GM12878 (cell line): ENCODE data around the gene XRRA1.

Experiments used
- BACH1 ChIP-seq: fragments of 450-650 bp; IDR thresholded peaks from 2 replicates; pipeline ENCODE4 v1.6.1; 2017; ENCODE audit warnings: mild to moderate bottlenecking, borderline replicate concordance
- CBX5 ChIP-seq: sonication (generic); IDR thresholded peaks from 2 replicates; pipeline ENCODE4 v1.6.1; 2016; ENCODE audit warnings: low read depth, moderate library complexity, mild to moderate bottlenecking, inconsistent platforms
- EZH2 ChIP-seq: IDR thresholded peaks from 2 replicates; pipeline ENCODE4 v1.6.1; 2012; ENCODE audit warnings: low read depth, mild to moderate bottlenecking, control low read depth, inconsistent platforms, low read length, borderline replicate concordance; ENCODE audit not compliant: control insufficient read depth
- POU2F2 ChIP-seq: IDR thresholded peaks from 3 replicates; pipeline ENCODE4 v1.6.1; 2011; ENCODE audit warnings: low read depth, mild to moderate bottlenecking, low read length, borderline replicate concordance
- TARDBP ChIP-seq: IDR thresholded peaks from 2 replicates; pipeline ENCODE4 v1.6.1; 2016; ENCODE audit warnings: borderline replicate concordance
- ZSCAN29 ChIP-seq: fragments of 450-650 bp; IDR thresholded peaks from 2 replicates; pipeline ENCODE4 v1.6.1; 2017; ENCODE audit warnings: mild to moderate bottlenecking, moderate library complexity
- TF ChIP-seq, protein P1 (sequence below), 3 experiments: IDR thresholded peaks in 2 of 3; conservative IDR thresholded peaks in 1 of 3; 2 replicates each; pipeline ENCODE4 v1.5.1; 2011; ENCODE audit warnings: low read depth in 3 of 3, low read length in 3 of 3, mild to moderate bottlenecking in 3 of 3, control low read depth in 2 of 3, moderate library complexity in 2 of 3, inconsistent platforms in 1 of 3, mixed read lengths in 1 of 3; ENCODE audit not compliant: control insufficient read depth in 2 of 3, insufficient read depth in 1 of 3; ENCODE audit errors: extremely low read depth in 1 of 3

DNA sequence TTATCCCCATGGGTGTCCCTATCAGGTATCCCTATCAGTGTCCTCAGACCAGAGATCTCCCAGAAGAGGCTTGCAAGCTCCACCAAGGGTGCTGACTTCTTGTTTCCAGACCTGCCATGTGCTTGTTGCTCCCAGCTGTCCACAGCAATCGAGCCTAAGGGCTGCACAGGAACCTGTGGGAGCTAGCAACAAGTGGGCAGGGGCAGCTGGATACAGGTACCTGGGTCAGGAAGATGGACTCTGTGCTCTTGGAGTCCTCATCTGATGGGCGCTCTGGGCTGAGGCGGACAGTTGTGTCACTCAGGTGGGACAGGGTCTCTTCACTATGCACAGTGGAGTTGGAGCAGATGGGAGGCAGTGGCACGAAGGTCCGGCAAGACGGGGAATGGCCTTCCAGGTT, 101.0 kb downstream of the XRRA1 start:
- TF ChIP-seq BACH1 (no peak), POU2F2 (no peak), EZH2 (no peak), CBX5 (no peak), TARDBP (no peak), ZSCAN29 (no peak)
- TF ChIP-seq, protein P1, sequence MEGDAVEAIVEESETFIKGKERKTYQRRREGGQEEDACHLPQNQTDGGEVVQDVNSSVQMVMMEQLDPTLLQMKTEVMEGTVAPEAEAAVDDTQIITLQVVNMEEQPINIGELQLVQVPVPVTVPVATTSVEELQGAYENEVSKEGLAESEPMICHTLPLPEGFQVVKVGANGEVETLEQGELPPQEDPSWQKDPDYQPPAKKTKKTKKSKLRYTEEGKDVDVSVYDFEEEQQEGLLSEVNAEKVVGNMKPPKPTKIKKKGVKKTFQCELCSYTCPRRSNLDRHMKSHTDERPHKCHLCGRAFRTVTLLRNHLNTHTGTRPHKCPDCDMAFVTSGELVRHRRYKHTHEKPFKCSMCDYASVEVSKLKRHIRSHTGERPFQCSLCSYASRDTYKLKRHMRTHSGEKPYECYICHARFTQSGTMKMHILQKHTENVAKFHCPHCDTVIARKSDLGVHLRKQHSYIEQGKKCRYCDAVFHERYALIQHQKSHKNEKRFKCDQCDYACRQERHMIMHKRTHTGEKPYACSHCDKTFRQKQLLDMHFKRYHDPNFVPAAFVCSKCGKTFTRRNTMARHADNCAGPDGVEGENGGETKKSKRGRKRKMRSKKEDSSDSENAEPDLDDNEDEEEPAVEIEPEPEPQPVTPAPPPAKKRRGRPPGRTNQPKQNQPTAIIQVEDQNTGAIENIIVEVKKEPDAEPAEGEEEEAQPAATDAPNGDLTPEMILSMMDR (IDR thresholded peaks at IDR 0.05 in 2 of 3, conservative IDR thresholded peaks at IDR 0.05 in 1 of 3; ENCODE audit: control insufficient read depth in 2 of 3, extremely low read depth in 1 of 3, insufficient read depth in 1 of 3, low read depth in 3 of 3, low read length in 3 of 3) = no peak
